ENCODE results near the gene LMO3.

The LMO3 gene

GRCh38 chr12:16599081-16599480, 6.9 kb downstream of the LMO3 start:
- DNase-seq = no peak

- no peak for DNase-seq
These were observed 11.2 kb downstream of the LMO3 start for GRCh38 chr12:16594797-16595196.

DNA sequence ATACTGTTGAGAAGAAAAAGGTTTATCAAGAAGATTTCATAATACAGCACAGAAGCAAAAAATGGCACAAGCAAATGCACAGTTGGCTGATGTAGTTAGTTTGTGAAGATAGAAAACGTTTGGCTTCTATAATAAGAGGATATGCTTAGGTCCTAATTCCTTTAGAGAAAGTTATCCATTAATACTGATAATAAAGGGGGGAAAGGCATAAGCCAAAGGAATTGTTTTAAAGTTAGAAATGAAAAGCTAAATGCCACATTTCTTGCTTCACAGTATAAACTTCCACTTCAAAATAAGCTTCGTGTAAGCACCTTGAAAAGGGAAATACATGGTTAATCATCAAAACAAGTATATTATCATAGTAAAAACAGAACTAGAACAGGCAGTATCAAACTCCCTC, 12.4 kb downstream of the LMO3 start:
- DNase-seq = no peak

- DNase-seq = no peak
These were observed 15.3 kb downstream of the LMO3 start for GRCh38 chr12:16590645-16591044.

GRCh38 chr12:16588812-16589211, 17.1 kb downstream of the LMO3 start:
- DNase-seq = no peak

DNA sequence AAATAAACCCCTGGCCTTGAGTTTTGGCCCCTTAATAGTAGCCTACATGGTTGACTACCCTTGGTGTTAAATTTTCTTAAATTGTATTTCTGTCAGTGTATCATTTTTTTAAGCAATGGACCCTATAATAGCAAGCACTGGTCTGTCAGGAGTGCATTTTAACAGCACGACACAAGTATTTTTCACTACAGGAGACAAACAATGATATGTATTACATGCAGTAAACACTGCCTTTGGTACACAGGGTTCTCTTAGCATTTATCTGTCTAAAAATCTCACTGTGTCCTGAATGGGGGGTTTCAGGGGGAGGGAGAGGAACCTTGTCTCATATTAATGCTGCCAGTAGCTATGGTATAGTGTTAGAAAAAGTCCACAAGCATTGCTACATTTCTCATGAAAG, 18.4 kb downstream of the LMO3 start:
- DNase-seq = no peak

GRCh38 chr12:16587110-16587453, 18.9 kb downstream of the LMO3 start:
- DNase-seq = no peak

- no peak for DNase-seq
These were observed 19.4 kb downstream of the LMO3 start for GRCh38 chr12:16586350-16587109.

DNA sequence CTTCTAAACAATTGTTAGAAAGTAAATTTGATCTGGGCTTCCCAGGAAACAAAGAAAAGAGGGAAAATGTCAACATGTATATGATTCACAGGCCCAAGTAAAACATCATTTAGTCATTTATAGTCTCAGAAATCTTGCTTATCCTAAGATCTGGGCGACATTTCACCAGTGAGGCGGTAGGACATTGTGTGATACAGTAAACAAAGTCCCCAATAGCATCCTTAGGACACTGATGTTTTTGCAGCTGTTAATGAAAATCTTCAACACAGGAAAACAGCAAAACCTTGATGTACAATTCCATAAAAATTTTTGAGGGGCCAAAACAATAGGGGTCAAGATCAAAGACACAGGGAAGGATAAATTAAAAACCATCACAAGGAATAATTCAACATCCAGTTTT, 20.2 kb downstream of the LMO3 start:
- no peak for DNase-seq

GRCh38 chr12:16583969-16584745, 21.8 kb downstream of the LMO3 start:
- DNase-seq = no peak

- DNase-seq = no peak
These were observed 24.5 kb downstream of the LMO3 start for GRCh38 chr12:16581416-16581815.

DNA sequence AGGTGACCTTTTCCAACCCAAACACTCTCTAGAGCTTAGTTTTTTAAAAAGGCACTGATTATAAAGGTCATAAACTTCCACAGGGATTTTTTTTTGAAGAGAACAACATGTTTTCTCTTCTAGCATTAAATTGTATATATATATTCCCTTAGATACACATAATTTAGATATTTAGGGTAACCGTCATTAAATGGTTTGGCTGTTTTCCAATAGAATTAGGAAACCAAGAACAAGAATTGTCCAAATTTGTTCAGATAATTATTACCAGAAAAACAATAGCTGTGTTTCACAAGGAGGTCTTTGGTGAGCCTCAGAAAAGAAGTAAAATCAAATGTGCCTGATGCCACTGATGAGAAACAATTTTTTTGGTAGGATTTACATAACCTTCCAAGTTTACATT, 26.9 kb downstream of the LMO3 start:
- DNase-seq = no peak

GRCh38 chr12:16573398-16574077, 32.4 kb downstream of the LMO3 start:
- DNase-seq = no peak

DNA sequence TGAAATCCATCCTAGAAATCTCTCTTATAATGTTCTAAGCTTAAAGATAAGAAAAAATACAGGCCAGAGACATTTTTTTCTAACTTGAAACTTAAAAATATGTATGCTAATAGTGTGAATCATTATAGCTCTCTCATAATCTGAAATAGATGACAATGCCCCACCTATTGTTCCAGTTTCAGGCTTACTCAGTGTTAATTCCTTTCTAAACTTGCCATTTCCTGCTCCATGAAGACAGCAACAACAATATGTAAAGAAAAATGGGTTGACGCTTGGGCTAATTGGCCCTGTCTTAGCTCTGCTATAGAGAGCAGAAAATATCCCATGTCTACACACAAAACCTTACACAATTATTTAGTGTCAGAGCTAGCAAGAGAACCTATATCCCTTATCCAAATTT, 37.1 kb downstream of the LMO3 start:
- no peak for DNase-seq

DNA sequence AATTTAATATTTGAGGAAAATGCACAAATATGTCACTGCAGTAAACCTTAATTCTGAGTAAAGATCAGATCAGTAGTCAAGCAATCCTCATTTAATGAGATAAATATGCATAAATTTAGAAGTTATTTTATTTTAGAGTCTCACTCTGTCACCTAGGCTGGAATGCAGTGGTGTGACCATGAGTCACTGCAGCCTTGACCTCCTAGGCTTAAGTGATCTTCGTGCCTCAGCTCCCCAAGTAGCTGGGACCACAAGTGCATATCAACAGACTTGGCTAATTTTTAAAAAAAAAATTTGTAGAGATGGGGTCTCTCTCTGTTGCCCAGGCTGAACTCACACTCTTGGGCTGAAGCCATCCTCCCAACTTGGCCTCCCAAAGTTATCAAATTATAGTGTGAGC, 41.3 kb downstream of the LMO3 start:
- DNase-seq = no peak

GRCh38 chr12:16563504-16563903, 42.5 kb downstream of the LMO3 start:
- no peak for DNase-seq

DNA sequence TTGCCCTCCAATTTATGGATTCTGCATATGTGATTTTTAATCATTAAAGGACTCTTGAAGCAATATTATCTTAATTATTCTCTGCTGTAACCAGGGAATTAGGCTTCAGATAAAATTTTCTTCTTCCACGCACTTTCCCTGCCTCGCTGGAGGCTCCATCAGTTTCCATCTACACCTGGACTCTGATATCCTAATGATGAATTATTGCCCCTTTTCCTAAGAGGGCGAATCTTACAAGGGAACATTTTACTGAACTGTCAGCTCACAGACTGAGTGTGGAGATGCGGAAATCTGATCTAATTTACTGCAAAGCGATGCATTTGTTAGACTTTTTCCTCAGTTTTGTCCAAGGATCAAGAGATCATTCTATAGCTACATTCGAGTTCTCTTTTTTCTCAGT, 43.0 kb downstream of the LMO3 start:
- DNase-seq = no peak

- DNase-seq = no peak
These were observed 43.5 kb downstream of the LMO3 start for GRCh38 chr12:16562435-16562834.

- no peak for DNase-seq
These were observed 45.7 kb downstream of the LMO3 start for GRCh38 chr12:16560273-16560672.

DNA sequence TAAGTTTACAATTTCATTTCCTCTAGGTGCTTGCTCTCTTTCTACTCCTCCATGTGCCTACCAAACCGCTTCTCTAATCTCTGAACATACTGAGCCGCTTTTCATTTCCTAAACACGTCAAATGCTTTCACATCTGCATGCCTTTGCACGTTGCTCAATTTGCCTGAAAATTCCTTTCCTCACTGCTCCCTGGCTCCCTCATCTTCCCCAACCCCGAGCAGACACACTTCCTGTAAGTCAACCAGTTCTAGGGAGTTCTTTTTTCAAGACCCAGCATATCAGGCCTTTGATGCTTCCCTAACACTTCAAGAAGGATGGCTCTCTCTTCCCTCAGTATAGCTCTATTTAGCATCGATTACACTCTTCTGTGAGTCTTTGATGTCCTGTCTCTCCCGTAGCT, 50.3 kb downstream of the LMO3 start:
- no peak for DNase-seq

DNA sequence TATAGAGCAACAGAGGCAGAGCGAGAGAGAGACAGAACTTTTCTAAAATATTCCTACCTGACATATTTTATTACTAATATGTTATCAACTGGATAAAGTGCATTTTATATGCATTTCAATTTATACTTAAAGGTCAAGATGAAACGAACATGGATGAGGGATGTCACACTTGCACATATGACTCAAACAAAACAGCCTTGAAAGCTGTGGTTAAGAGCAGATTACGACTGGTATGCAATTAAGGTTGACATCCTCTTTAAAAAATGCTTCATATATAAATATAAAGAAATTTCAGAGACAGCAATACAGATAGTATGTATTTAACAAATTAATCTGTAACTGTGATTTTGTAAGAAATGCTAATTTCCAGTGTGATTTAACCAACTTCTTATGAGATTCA, 52.5 kb downstream of the LMO3 start:
- no peak for DNase-seq

- no peak for DNase-seq
These were observed 53.7 kb downstream of the LMO3 start for GRCh38 chr12:16552301-16552700.

GRCh38 chr12:16545836-16546235, 60.1 kb downstream of the LMO3 start:
- DNase-seq = no peak

GRCh38 chr12:16542586-16542985, 63.4 kb downstream of the LMO3 start:
- DNase-seq = no peak
